ENCODE results near the gene CST9. TPM values are rescaled to one million over a fixed set of nuclear protein-coding genes. Genes with fewer than 3 reads are reported as not detected.

The CST9 gene
- total and polyA plus RNA-seq, 10 of the 15 experiments (the other 5 are each of a cell fraction or from before 2014, with no cell fraction given): not detected

- SMC1A ChIA-PET (ENCODE audit: uncharacterized antibody, unreplicated experiment): interaction anchor here (0.7 to 1.6 kb wide), 5 partner anchors 13 to 258 kb away, joined by 3 to 6 read pairs (median 6); partner anchors contain the start of gene NXT1
- ATAC-seq (no peak), FAIRE-seq (no peak), DNase-seq (ENCODE audit: low read depth, low spot score) (no peak)
- H3K27me3 ChIP-seq (replicated peaks in 1 of 2; ENCODE audit: control insufficient read depth in 2 of 2, insufficient read depth in 2 of 2, low read length in 1 of 2): no peaks in the 10 kb centered on the region
- POLR2A ChIA-PET: no interaction called here
- no peak overlapping the region for H3K9ac ChIP-seq (ENCODE audit: control insufficient read depth, insufficient read depth, low read length)
- H3K9me3 ChIP-seq (replicated peaks; ENCODE audit: control insufficient read depth, insufficient read depth, low read length): no peaks in the 10 kb centered on the region
- TF ChIP-seq ELK1 (IDR thresholded peaks at IDR 0.05; ENCODE audit: low read depth, low read length) (no peak), MYC (IDR thresholded peaks at IDR 0.05; ENCODE audit: insufficient read depth, insufficient read length, insufficient replicate concordance, low read length, severe bottlenecking) (no peak), KAT2A (conservative IDR thresholded peaks at IDR 0.05; ENCODE audit: control insufficient read depth, low read depth, low read length) (no peak), NR2F1 (conservative IDR thresholded peaks at IDR 0.05) (no peak), NFXL1 (IDR thresholded peaks at IDR 0.05; ENCODE audit: borderline replicate concordance) (no peak), BHLHE40 (IDR thresholded peaks at IDR 0.05; ENCODE audit: borderline replicate concordance in 1 of 2, low read depth in 2 of 2, low read length in 1 of 2) (no peak), RAD51 (IDR thresholded peaks at IDR 0.05) (no peak), YBX1 (IDR thresholded peaks at IDR 0.05) (no peak), BRCA1 (IDR thresholded peaks at IDR 0.05; ENCODE audit: low read depth, low read length) (no peak), TCF7 (IDR thresholded peaks at IDR 0.05; ENCODE audit: borderline replicate concordance) (no peak), RAD21 (IDR thresholded peaks at IDR 0.05; ENCODE audit: insufficient read depth, low read depth, low read length) (no peak), STAT1 (conservative IDR thresholded peaks at IDR 0.05) (no peak), SP1 (IDR thresholded peaks at IDR 0.05; ENCODE audit: low read depth, low read length) (no peak), POLR2A (IDR thresholded peaks at IDR 0.05; ENCODE audit: low read depth, low read length) (no peak), POLR2AphosphoS5 (IDR thresholded peaks at IDR 0.05; ENCODE audit: low read length) (no peak), IRF4 (IDR thresholded peaks at IDR 0.05; ENCODE audit: low read depth, low read length) (no peak), E4F1 (IDR thresholded peaks at IDR 0.05; ENCODE audit: borderline replicate concordance, partially characterized antibody) (no peak), JUND (IDR thresholded peaks at IDR 0.05; ENCODE audit: low read depth, low read length) (no peak)
- no peak overlapping the region for H3K27ac ChIP-seq (ENCODE audit: control insufficient read depth, insufficient read depth)
- no peak overlapping the region for H3K4me2 ChIP-seq (ENCODE audit: control insufficient read depth, insufficient read depth)
- RAD21 ChIA-PET (ENCODE audit: unreplicated experiment): interaction anchor here (1.6 to 2.3 kb wide), 2 partner anchors 165 to 166 kb away, joined by 6 to 11 read pairs; no protein-coding TSS in a partner anchor
- no peak overlapping the region for H3K4me3 ChIP-seq
- intact Hi-C loops (cut with micrococcal nuclease; ENCODE audit: unreplicated experiment) (loop anchor here (10.0 kb wide), 1 partner anchor 913 kb away; no protein-coding TSS in a partner anchor), in situ Hi-C loops (cut with MboI) (loop anchor here (5.0 kb wide), 1 partner anchor 170 kb away; the partner anchor contains the start of gene CSTL1)
- H3K4me1 ChIP-seq (ENCODE audit: control insufficient read depth, insufficient read depth, low read length): no peaks in the 10 kb centered on the region
- H3K79me2 ChIP-seq (ENCODE audit: control insufficient read depth, insufficient read depth, low read length): no peaks in the 10 kb centered on the region
- no TSS peak for BruUV-seq (replicated peaks)
- no peaks in the 10 kb centered on the region for H3K36me3 ChIP-seq (ENCODE audit: control insufficient read depth in 2 of 2, insufficient read depth in 2 of 2, low read length in 1 of 2)
- H4K20me1 ChIP-seq (ENCODE audit: control insufficient read depth, insufficient read depth): no peaks in the 10 kb centered on the region
- 52% methylated on average over 14 of the region's 14 CpGs for WGBS (ENCODE audit: insufficient coverage, insufficient replicate concordance, low lambda C conversion rate, missing lambda C conversion rate)
- no peak overlapping the region for H2AFZ ChIP-seq (ENCODE audit: control insufficient read depth, low read depth, low read length)
- CTCF ChIA-PET: interaction anchor here (0.6 to 4.1 kb wide), 9 partner anchors 17 to 517 kb away, joined by 3 to 44 read pairs (median 3); partner anchors contain the start of genes CSTL1 and NXT1
These were observed 2.0 kb upstream of the CST9 start for GRCh38 chr20:23607497-23608245.
